Measurements from ENCODE around the gene BCS1L. TPM values are rescaled to one million over a fixed set of nuclear protein-coding genes. Genes with fewer than 3 reads are reported as not detected.

The BCS1L gene
- total RNA-seq, 1 donor from 2014 or later = 45.2 TPM

- Mint-ChIP-seq H3K36me3 (ENCODE audit: low read depth) (peaks cover 5% of the 10 kb centered on the region), H3K4me1 (peaks cover 19% of the 10 kb centered on the region), H3K27ac (ENCODE audit: unreplicated experiment) (peak overlapping the region; percentile 95), H3K27me3 (ENCODE audit: low read depth) (no peaks in the 10 kb centered on the region), H3K4me3 (peak overlapping the region; percentile 94), H3K9me3 (no peaks in the 10 kb centered on the region)
- TF ChIP-seq CTCF (conservative IDR thresholded peaks at IDR 0.05) = peak; percentile 64
- DNase-seq (ENCODE audit: low read depth, low spot score) = peak; percentile 16
Measured at GRCh38 chr2:218658671-218659257, 719 bp upstream of the BCS1L start.

GRCh38 chr2:218659988-218660358 lies 490 bp downstream of the BCS1L start:
- H3K4me3 Mint-ChIP-seq = peak overlapping the region; percentile 94
- peaks cover 5% of the 10 kb centered on the region for H3K36me3 Mint-ChIP-seq (ENCODE audit: low read depth)
- no peaks in the 10 kb centered on the region for H3K27me3 Mint-ChIP-seq (ENCODE audit: low read depth)
- no peaks in the 10 kb centered on the region for H3K9me3 Mint-ChIP-seq
- DNase-seq (ENCODE audit: low read depth, low spot score) = no peak
- no peak for TF ChIP-seq CTCF (conservative IDR thresholded peaks at IDR 0.05)
- peaks cover 19% of the 10 kb centered on the region for H3K4me1 Mint-ChIP-seq
- no peak overlapping the region for H3K27ac Mint-ChIP-seq (ENCODE audit: unreplicated experiment)

- no peak for TF ChIP-seq CTCF (conservative IDR thresholded peaks at IDR 0.05)
- Mint-ChIP-seq H3K4me1 (peaks cover 19% of the 10 kb centered on the region), H3K27ac (ENCODE audit: unreplicated experiment) (no peak overlapping the region), H3K9me3 (no peaks in the 10 kb centered on the region), H3K4me3 (peak overlapping the region; percentile 45), H3K36me3 (ENCODE audit: low read depth) (peaks cover 7% of the 10 kb centered on the region), H3K27me3 (ENCODE audit: low read depth) (no peaks in the 10 kb centered on the region)
- DNase-seq (ENCODE audit: low read depth, low spot score) = no peak
Measured at GRCh38 chr2:218662377-218662776, 2.9 kb downstream of the BCS1L start.

GRCh38 chr2:218662827-218663226 lies 3.3 kb downstream of the BCS1L start:
- no peak for TF ChIP-seq CTCF (conservative IDR thresholded peaks at IDR 0.05)
- DNase-seq (ENCODE audit: low read depth, low spot score) = no peak
- no peaks in the 10 kb centered on the region for H3K27me3 Mint-ChIP-seq (ENCODE audit: low read depth)
- no peaks in the 10 kb centered on the region for H3K9me3 Mint-ChIP-seq
- H3K27ac Mint-ChIP-seq (ENCODE audit: unreplicated experiment) = peak overlapping the region; percentile 69
- H3K4me1 Mint-ChIP-seq = peaks cover 19% of the 10 kb centered on the region
- peaks cover 9% of the 10 kb centered on the region for H3K36me3 Mint-ChIP-seq (ENCODE audit: low read depth)
- peak overlapping the region; percentile 45 for H3K4me3 Mint-ChIP-seq

- DNase-seq (ENCODE audit: low read depth, low spot score) = no peak
- no peaks in the 10 kb centered on the region for H3K9me3 Mint-ChIP-seq
- H3K4me3 Mint-ChIP-seq = peak overlapping the region; percentile 32
- no peaks in the 10 kb centered on the region for H3K27me3 Mint-ChIP-seq (ENCODE audit: low read depth)
- H3K36me3 Mint-ChIP-seq (ENCODE audit: low read depth) = peaks cover 9% of the 10 kb centered on the region
- peaks cover 13% of the 10 kb centered on the region for H3K4me1 Mint-ChIP-seq
- no peak for TF ChIP-seq CTCF (conservative IDR thresholded peaks at IDR 0.05)
- no peak overlapping the region for H3K27ac Mint-ChIP-seq (ENCODE audit: unreplicated experiment)
Measured at GRCh38 chr2:218663901-218664300, 4.4 kb downstream of the BCS1L start.
